NCI-H460 (cell line): ENCODE measurements around the gene DAAM2. TPM values are rescaled to one million over a fixed set of nuclear protein-coding genes. Genes with fewer than 3 reads are reported as not detected.

Source experiments
- DNase-seq: peaks from one replicate; pipeline ENCODE4 v3.0.0-alpha.2; 2016; ENCODE audit warnings: low read depth; ENCODE audit errors: extremely low read depth
- total RNA-seq: library from RNA; depleted of rRNA; stranded (reverse); fragments of >200 nt; shearing (Covaris generic); gene quantifications from 2 replicates; pipeline ENCODE4 v1.2.3, GENCODE V29; 2014

The DAAM2 gene
- total RNA-seq, 1 experiment from 2014 or later: not detected

DNA sequence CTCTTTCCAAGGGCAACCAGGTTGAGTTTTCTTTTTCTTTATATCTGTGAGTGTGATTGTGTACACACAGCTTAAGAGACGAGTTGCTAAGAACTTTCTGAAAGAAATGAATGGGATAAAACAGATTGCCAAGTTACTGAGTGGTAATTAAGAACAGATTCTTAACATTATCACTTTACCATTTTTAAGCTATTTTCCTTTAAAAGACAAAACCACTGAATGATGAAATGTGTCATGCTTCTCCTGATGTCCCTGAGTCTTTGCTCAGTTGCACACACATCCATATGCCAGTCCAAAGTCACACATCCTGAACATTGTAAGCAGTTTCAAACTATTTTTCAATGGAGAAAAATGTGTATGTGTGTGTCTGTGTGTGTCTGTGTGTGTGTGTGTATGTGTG, 5.5 kb upstream of the DAAM2 start:
- DNase-seq: no peak

GRCh38 chr6:39787322-39787721, 4.9 kb upstream of the DAAM2 start:
- DNase-seq: no peak

GRCh38 chr6:39790772-39791171, 1.4 kb upstream of the DAAM2 start:
- no peak for DNase-seq

GRCh38 chr6:39791311-39791710, 865 bp upstream of the DAAM2 start:
- no peak for DNase-seq

GRCh38 chr6:39792540-39793450, 619 bp downstream of the DAAM2 start:
- no peak for DNase-seq

DNA sequence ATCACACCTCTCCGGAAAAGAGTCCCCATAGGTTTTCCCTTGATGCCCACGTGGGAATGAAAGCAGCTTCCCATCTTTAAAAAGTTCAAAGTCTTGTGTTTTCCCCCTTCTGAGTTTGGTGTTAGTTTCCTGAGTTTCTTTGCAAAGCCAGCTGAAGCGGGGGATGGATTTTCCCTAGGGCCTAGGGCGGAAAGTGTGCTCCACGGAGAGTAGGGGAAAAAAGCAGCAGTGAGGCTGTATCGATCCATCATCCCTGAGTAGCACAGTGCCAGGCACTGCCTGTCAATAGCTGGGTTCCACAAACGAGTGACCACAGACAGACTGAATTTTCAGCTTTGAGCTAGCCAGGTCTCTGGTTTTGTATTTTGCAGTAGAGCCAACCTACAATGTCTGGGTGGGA, 1.3 kb downstream of the DAAM2 start:
- no peak for DNase-seq

DNA sequence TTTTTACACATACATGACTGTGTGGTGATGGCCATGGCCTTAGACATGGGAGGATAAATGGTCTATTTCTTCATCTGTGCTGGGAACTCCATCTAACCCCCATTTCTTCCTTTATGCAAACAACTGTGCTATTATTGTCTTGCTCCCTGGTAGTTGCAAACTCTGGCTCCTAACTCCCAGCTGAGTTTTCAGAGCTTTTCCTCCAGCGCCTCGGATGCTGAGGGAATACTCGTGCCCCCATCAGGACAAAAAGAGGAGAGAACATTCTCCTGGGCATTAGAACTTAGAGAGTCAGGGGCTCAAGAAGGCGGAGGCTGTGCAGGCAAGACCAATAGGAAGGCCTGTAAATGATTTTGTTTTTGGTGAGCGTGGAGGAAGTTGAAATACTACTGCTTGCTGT, 2.1 kb downstream of the DAAM2 start:
- DNase-seq: no peak

- no peak for DNase-seq
Observed at GRCh38 chr6:39797751-39798150, 5.6 kb downstream of the DAAM2 start.

DNA sequence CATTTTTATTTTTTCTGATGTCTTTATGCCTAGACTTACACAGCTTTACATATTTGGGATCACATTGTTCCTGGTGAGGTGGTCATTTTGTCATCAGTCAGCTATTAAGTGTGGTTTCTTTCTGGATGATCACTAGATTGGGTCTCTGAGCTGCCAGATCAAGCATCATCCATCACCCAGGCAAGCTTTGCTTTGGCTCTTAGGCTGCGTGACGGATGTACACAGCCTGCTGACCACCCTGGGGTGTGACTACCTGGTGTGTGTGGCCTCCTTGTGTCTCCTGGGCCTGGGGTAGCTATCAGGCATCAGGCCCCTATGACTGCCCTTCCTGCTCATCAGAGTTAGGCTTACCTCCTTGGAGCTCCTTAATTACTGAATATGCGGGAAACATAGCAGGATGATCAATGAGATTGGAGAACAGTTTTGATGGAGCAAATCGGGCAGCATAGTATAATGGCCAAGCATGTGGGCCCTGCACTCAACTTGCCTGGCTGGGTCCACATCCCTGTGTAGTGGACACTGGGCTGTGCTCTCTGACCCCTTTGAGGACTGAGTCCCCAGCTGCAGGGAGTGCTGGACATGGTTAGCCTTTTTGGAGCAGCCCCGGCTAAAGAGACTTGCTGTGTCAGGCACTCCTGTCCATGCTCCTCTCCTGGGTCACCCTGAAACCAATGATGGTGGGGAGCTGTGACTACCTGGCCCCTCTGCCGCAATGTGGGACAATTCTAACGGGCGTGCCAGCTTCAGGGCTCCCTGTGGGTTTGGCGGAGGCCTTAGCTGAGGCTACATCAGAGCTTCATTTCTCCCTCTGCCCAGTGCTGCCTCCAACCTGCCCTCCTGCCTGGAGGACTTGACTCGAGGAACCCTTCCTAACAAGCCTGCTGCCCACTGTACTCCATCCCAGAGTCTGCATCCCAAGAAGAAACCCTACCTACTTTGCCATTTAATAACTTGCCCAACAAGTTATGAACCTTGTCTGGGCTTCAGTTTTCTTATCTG, 8.2 kb downstream of the DAAM2 start:
- no peak for DNase-seq

- DNase-seq: no peak
Observed at GRCh38 chr6:39801456-39802251, 9.5 kb downstream of the DAAM2 start.

GRCh38 chr6:39803872-39804271, 11.7 kb downstream of the DAAM2 start:
- DNase-seq: no peak

DNA sequence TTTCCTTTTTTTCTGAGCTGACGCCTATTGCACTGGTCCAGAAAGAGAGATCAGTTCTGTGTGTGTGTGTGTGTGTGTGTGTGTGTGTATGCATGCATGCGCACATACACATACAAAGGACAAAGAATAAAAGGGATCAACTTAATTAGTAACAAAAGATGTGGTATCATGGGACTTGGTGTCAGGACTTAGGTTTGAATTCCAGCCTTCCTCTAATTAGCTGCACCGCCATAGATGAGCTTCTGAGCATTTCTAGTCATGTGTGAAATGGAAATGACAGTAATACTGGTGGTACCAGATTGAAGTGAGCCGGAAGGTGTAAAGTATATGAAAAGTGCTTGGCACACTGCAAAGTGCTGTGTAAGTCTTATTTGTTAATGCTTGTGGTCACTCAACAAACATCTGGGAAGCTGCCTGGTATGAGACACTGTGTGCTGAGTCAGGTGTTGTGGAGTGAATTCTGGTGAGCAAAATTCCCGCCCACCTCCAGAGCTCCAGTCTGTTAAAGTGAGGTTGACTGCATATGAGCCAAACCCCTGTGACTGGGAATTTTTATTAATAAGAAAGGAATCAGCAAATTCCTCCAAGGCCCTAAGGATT, 12.4 kb downstream of the DAAM2 start:
- no peak for DNase-seq

DNA sequence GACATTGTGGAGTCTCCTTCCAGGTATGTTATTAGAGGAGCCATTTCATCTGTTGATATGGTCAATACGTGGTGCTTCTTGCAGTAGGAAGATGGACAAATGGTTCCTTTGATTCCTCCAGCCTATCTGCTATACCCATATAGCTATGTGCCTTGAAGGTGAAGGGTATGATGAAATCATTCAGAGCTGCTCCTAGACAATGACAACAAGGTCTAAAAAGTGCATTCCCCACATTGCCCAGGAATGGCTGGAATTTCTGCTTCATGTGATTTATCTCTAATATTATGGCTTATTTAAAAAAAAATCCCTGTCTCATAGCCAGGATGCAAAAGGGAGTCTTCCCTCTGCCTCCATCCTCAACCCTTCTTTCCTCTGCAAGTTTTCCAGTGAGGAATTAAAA, 14.1 kb downstream of the DAAM2 start:
- DNase-seq: no peak

- no peak for DNase-seq
Observed at GRCh38 chr6:39808346-39808745, 16.2 kb downstream of the DAAM2 start.

DNA sequence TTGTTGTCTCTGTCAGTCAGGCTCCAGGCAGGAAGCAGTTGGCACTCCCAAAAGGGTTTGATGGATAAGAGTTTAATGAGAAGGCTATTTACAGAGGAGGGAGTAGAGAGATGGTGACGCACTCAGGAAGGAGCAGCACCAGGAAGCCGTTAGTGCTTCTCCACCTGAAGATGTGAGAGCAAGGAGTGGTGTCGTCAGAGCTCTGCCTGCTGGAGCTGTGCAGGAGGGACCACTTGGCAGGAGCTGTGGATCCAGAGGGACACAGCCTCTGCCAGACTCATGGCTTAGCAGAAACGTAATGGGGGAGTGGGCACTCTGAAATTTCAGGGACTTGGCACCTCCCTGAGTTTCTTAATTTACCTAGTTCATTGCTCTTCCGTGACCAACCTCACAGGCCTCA, 16.8 kb downstream of the DAAM2 start:
- DNase-seq: no peak

DNA sequence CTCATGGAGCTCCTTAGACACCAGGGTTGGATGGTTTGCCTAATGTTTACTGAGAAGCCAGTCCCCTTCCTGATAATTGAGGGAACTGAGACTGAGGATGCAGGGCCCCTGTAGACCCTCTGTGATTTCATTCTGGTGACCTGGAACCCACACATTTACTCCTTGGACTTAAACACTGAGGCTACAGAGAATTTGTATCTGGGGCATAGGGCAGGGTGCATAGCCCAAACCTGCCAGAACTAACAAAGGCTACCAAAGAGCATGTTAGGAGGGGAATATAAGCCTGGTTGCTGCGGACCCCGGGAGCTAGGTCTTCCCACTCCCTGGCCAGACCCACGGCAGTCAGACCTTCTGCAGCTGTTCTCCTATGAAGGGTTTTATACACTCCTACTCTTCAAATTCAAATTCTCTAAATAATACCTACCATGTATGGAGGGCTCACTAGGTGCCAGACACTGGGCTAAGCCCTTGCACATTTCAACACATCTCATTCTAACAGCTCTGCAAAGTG, 19.7 kb downstream of the DAAM2 start:
- DNase-seq: no peak

DNA sequence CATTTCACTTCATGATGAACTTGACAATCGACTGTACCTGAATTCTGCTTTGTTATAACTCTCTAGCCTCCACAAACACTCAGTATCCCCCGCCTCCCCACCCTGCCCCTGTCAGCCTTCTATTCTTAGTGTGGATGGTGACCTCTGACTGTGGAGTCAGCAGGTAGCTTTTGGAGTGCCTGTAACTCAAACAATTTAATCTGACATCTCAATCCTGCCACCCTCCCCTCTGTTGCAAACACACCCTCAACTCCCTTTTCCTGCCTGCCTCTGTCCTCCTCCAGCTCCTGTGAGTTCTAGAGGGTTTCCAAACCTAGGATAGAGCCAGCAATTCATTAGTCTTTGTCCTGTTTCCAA, 20.3 kb downstream of the DAAM2 start:
- no peak for DNase-seq

DNA sequence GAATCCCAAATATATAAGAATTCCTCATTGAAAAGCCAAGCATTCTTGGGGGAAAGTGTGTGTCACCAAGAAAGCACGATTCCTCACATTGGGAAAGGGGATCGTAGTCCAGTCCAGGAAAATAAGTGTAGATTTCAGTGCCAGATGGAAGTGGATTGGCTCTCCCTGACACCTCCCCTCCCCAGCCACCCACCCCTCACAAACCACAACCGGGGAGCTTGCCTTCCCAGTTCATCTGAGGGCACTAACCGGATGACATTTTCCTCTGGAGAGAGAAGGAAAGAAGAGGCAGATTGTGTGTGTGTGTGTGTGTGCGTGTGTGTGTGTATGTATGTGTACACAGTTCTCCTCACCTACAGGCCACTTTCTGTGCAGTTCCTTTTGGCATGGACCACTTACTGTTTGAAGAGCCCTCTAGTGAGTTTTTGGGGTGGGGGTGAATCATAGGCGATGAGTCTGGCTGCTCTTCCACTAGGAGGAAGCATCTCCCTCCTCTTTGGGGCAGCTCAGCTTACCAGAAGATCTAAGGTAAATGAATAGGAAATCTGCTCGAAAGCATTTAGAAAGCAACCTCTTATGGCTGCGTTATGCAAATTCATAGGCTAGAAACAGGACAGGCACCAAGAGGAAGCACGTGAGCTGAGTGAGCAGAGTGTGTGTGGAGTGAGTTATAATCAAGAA, 20.8 kb downstream of the DAAM2 start:
- DNase-seq: no peak

DNA sequence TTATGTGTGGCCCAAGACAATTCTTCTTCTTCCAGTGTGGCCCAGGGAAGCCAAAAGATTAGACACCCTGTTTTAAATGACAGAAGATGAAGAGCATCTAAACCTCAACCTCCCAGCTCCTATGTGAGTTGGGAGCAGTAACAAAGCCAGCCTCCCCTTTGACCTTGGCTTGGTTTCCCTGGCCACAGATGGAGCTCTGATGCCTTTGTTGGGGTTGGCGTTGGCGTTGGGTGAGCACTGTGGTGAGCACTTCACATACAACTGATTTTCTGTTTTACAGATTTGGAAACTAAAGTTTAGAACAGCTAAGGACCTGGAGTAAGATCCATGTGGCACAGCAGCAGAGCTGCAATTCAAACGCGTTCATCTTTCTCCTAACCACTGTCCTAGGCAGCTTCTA, 22.1 kb downstream of the DAAM2 start:
- DNase-seq: no peak

GRCh38 chr6:39815356-39815755, 23.2 kb downstream of the DAAM2 start:
- no peak for DNase-seq
